IMR-90 (cell line): Measurements from ENCODE around the gene PRELP. TPM values are rescaled to one million over a fixed set of nuclear protein-coding genes. Genes with fewer than 3 reads are reported as not detected.

Source experiments
- ATAC-seq: fragments of 200-7000 bp; cut with Tn5 transposase; 2 replicates; pipeline ENCODE4 v1.9.1; 2020; ENCODE audit warnings: low read depth, mild to moderate bottlenecking, moderate library complexity
- BruUV-seq: library from RNA; stranded (reverse); fragments of 400-500 nt; replicated peaks from 2 replicates; lab custom pipeline; 2021; lab: Mats Ljungman, UMichigan
- CTCF ChIA-PET: fragments of 300-600 bp; formaldehyde crosslinking; extraction: SDS; loops from one replicate; lab custom pipeline; 2021; ENCODE audit warnings: antibody characterized with exemption; lab: Yijun Ruan, JAX
- POLR2A ChIA-PET: fragments of 300-600 bp; sonication (Branson Sonifier 250); formaldehyde crosslinking; loops from one replicate; lab custom pipeline; 2022; ENCODE audit warnings: antibody characterized with exemption; ENCODE audit not compliant: unreplicated experiment; lab: Charles Lee
- DNase-seq: peaks from one replicate; pipeline ENCODE4 v3.0.0; 2013
- H2AFZ ChIP-seq: replicated peaks from 2 replicates; pipeline ENCODE3; 2013; ENCODE audit warnings: low read length, mild to moderate bottlenecking; ENCODE audit not compliant: poor library complexity
- H2AK5ac ChIP-seq: 2 replicates; pipeline ENCODE4 v1.6.1; 2013; ENCODE audit warnings: low read depth, low read length, inconsistent platforms
- H2AK9ac ChIP-seq: replicated peaks from 2 replicates; pipeline ENCODE3; 2013; ENCODE audit warnings: mild to moderate bottlenecking, low read depth, low read length, moderate library complexity; ENCODE audit not compliant: poor library complexity
- H2BK120ac ChIP-seq: 2 replicates; pipeline ENCODE4 v1.6.1; 2013; ENCODE audit warnings: low read depth, low read length, inconsistent platforms
- H2BK15ac ChIP-seq: 3 replicates; pipeline ENCODE4 v1.6.1; 2013; ENCODE audit warnings: low read depth, low read length, inconsistent platforms
- H2BK20ac ChIP-seq: 2 replicates; pipeline ENCODE4 v1.6.1; 2013; ENCODE audit warnings: low read depth, mild to moderate bottlenecking, inconsistent platforms, low read length, moderate library complexity
- H2BK5ac ChIP-seq: 2 replicates; pipeline ENCODE4 v1.6.1; 2013; ENCODE audit warnings: mild to moderate bottlenecking, low read depth, low read length, inconsistent platforms; ENCODE audit not compliant: poor library complexity, severe bottlenecking
- H3K14ac ChIP-seq: replicated peaks from 2 replicates; pipeline ENCODE4 v1.6.1; 2013; ENCODE audit warnings: low read depth, low read length, inconsistent platforms
- H3K18ac ChIP-seq: 2 replicates; pipeline ENCODE4 v1.6.1; 2013; ENCODE audit warnings: low read depth, low read length, control low read depth
- H3K23ac ChIP-seq: 2 replicates; pipeline ENCODE4 v1.6.1; 2013; ENCODE audit warnings: low read depth, low read length, inconsistent platforms
- H3K27ac ChIP-seq: 2 replicates; pipeline ENCODE4 v1.5.1; 2013; ENCODE audit warnings: mild to moderate bottlenecking, control low read depth, low read length; ENCODE audit not compliant: insufficient read depth
- H3K27me3 ChIP-seq: 2 replicates; pipeline ENCODE4 v1.6.1; 2013; ENCODE audit warnings: low read length; ENCODE audit not compliant: control insufficient read depth, insufficient read depth
- H3K36me3 ChIP-seq: 2 replicates; pipeline ENCODE4 v1.6.1; 2013; ENCODE audit warnings: low read length, mixed read lengths; ENCODE audit not compliant: control insufficient read depth, insufficient read depth
- H3K4ac ChIP-seq: 2 replicates; pipeline ENCODE4 v1.6.1; 2013; ENCODE audit warnings: low read depth, low read length, inconsistent platforms
- H3K4me1 ChIP-seq: 2 replicates; pipeline ENCODE4 v1.6.1; 2013; ENCODE audit warnings: low read length, mixed read lengths; ENCODE audit not compliant: control insufficient read depth, insufficient read depth
- H3K4me2 ChIP-seq: 2 replicates; pipeline ENCODE4 v1.6.1; 2013; ENCODE audit warnings: low read depth, mild to moderate bottlenecking, control low read depth, low read length, moderate library complexity
- H3K4me3 ChIP-seq: 2 replicates; pipeline ENCODE4 v1.5.1; 2013; ENCODE audit warnings: low read depth, mild to moderate bottlenecking, control low read depth, low read length, moderate library complexity; ENCODE audit not compliant: insufficient read depth
- H3K56ac ChIP-seq: 2 replicates; pipeline ENCODE4 v1.6.1; 2013; ENCODE audit warnings: low read length, inconsistent platforms; ENCODE audit not compliant: insufficient read depth; ENCODE audit errors: extremely low read depth
- H3K79me1 ChIP-seq, 2 experiments: 2 replicates each; pipeline ENCODE4 v1.6.1; 2013; ENCODE audit warnings: low read length in 2 of 2, inconsistent platforms in 1 of 2, low read depth in 1 of 2
- H3K9ac ChIP-seq: 2 replicates; pipeline ENCODE4 v1.6.1; 2013; ENCODE audit warnings: low read depth, low read length, control low read depth
- H3K9me1 ChIP-seq: 2 replicates; pipeline ENCODE4 v1.6.1; 2013; ENCODE audit warnings: low read length, inconsistent platforms; ENCODE audit not compliant: insufficient read depth
- H3K9me3 ChIP-seq: 2 replicates; pipeline ENCODE4 v1.6.1; 2013; ENCODE audit warnings: low read length; ENCODE audit not compliant: control insufficient read depth, insufficient read depth
- H4K20me1 ChIP-seq: 2 replicates; pipeline ENCODE4 v1.6.1; 2013; ENCODE audit warnings: low read length, inconsistent platforms; ENCODE audit not compliant: insufficient read depth
- H4K5ac ChIP-seq: 2 replicates; pipeline ENCODE4 v1.6.1; 2013; ENCODE audit warnings: mild to moderate bottlenecking, low read depth, low read length, control low read depth
- H4K8ac ChIP-seq, 2 experiments: 2 replicates each; pipeline ENCODE4 v1.6.1; 2013; ENCODE audit warnings: low read depth in 2 of 2, low read length in 2 of 2, control low read depth in 1 of 2, inconsistent platforms in 1 of 2
- H4K91ac ChIP-seq: 2 replicates; pipeline ENCODE4 v1.6.1; 2013; ENCODE audit warnings: low read depth, low read length, inconsistent platforms; ENCODE audit not compliant: insufficient read depth
- BHLHE40 ChIP-seq: fragments of 150-350 bp; IDR thresholded peaks from 2 replicates; pipeline ENCODE4 v1.6.1; 2016; ENCODE audit warnings: mild to moderate bottlenecking, low read depth, low read length
- CEBPB ChIP-seq: IDR thresholded peaks from 2 replicates; pipeline ENCODE4 v1.6.1; 2012; ENCODE audit warnings: low read depth, low read length, improper control_type of control experiment
- CHD1 ChIP-seq: IDR thresholded peaks from 2 replicates; pipeline ENCODE4 v1.6.1; 2012; ENCODE audit warnings: low read depth, low read length, improper control_type of control experiment
- MAFK ChIP-seq: IDR thresholded peaks from 2 replicates; pipeline ENCODE4 v1.6.1; 2012; ENCODE audit warnings: low read depth, low read length, improper control_type of control experiment
- MAZ ChIP-seq: IDR thresholded peaks from 2 replicates; pipeline ENCODE4 v1.6.1; 2012; ENCODE audit warnings: low read depth, mild to moderate bottlenecking, low read length, improper control_type of control experiment, moderate library complexity, borderline replicate concordance
- MXI1 ChIP-seq: IDR thresholded peaks from 2 replicates; pipeline ENCODE4 v1.6.1; 2012; ENCODE audit warnings: low read depth, mild to moderate bottlenecking, low read length, moderate library complexity, borderline replicate concordance
- POLR2A ChIP-seq: IDR thresholded peaks from 2 replicates; pipeline ENCODE4 v1.6.1; 2012; ENCODE audit warnings: mild to moderate bottlenecking, low read depth, low read length
- RCOR1 ChIP-seq: IDR thresholded peaks from 2 replicates; pipeline ENCODE4 v1.6.1; 2012; ENCODE audit warnings: mild to moderate bottlenecking, low read length, improper control_type of control experiment; ENCODE audit not compliant: insufficient replicate concordance
- RFX5 ChIP-seq: IDR thresholded peaks from 2 replicates; pipeline ENCODE4 v1.8.0; 2012; ENCODE audit warnings: low read depth, mild to moderate bottlenecking, low read length, moderate library complexity
- SMC3 ChIP-seq: fragments of 150-350 bp; IDR thresholded peaks from 2 replicates; pipeline ENCODE4 v1.6.1; 2016; ENCODE audit warnings: low read depth, mild to moderate bottlenecking, antibody characterized with exemption, low read length, moderate library complexity
- WGBS, 2 experiments: methylation state at CpG; one replicate each; pipeline versions ENCODE4 v1.1.5 to v1.1.7; 2013; ENCODE audit warnings: missing lambda C conversion rate in 2 of 2; ENCODE audit not compliant: insufficient read length in 1 of 2; ENCODE audit errors: extremely low coverage in 2 of 2; 5-methylcytosine and 5-hydroxymethylcytosine counted together
- dilution Hi-C: fragments of 300-500 bp; cut with HindIII; formaldehyde crosslinking; loops from one replicate; pipeline ENCODE4 v1.14.3; 2018; ENCODE audit warnings: low sequenced_read_pairs; ENCODE audit not compliant: unreplicated experiment
- in situ Hi-C: fragments of 300-500 bp; cut with MboI; formaldehyde crosslinking; loops from 3 replicates; pipeline ENCODE4 v1.14.3; 2019; ENCODE audit warnings: low sequenced_read_pairs, inconsistent platforms, mixed read lengths
- intact Hi-C: fragments of 100-400 bp; cut with micrococcal nuclease; formaldehyde crosslinking; loops from 2 replicates; pipeline ENCODE4 v1.10.0; 2022
- polyA plus RNA-seq, 3 experiments: library from polyadenylated mRNA; depleted of rRNA; stranded (reverse); fragments of >200 nt; gene quantifications; 2 replicates each; pipeline ENCODE4 v1.2.3, GENCODE V29; 2012; ENCODE audit warnings: low replicate concordance in 1 of 3
- total RNA-seq: library from RNA; depleted of rRNA; stranded (reverse); fragments of >200 nt; gene quantifications from 2 replicates; pipeline ENCODE4 v1.2.3, GENCODE V29; 2012
- TF ChIP-seq, protein P1 (sequence below): fragments of 150-350 bp; IDR thresholded peaks from 2 replicates; pipeline ENCODE4 v1.6.1; 2016; ENCODE audit warnings: low read depth, mild to moderate bottlenecking, low read length, moderate library complexity, borderline replicate concordance
- TF ChIP-seq, protein P2 (sequence below): fragments of 150-350 bp; IDR thresholded peaks from 2 replicates; pipeline ENCODE4 v1.6.1; 2017; ENCODE audit warnings: mild to moderate bottlenecking, antibody characterized with exemption, low read length, low read depth

The PRELP gene
- total and polyA plus RNA-seq, 2 of the 4 experiments (the other 2 are of a cell fraction), result 0.56 TPM; not detected in 1

- TF ChIP-seq RCOR1 (no peak), POLR2A (no peak)
Observed at GRCh38 chr1:203480525-203481084, 5.0 kb downstream of the PRELP start (continued).

GRCh38 chr1:203481196-203481595 is 5.6 kb downstream of the PRELP start:
- in situ Hi-C loops (no loop called here), dilution Hi-C loops (no loop called here), intact Hi-C loops (loop anchor here (10.0 kb wide), 1 partner anchor 446 kb away; no protein-coding TSS in a partner anchor)
- peak overlapping the region; percentile 41 to 64; a peak in 3 of 4 replicates for H4K8ac ChIP-seq
- peaks cover 12% of the 10 kb centered on the region for H3K9me1 ChIP-seq
- DNase-seq, result no peak
- peaks cover 18% of the 10 kb centered on the region for H3K4me1 ChIP-seq
- H2AK5ac ChIP-seq, result peak overlapping the region; percentile 98; the same call in 1 of the 2 replicates
- peak overlapping the region; percentile 85 for H3K14ac ChIP-seq
- H3K27ac ChIP-seq, result peak overlapping the region; percentile 82
- ChIA-PET CTCF (interaction anchor here (1.2 kb wide), 1 partner anchor 138 kb away, joined by 3 read pairs; no protein-coding TSS in a partner anchor), POLR2A (no interaction called here)
- H3K36me3 ChIP-seq, result no peaks in the 10 kb centered on the region
- peak overlapping the region; percentile 79 for H2BK20ac ChIP-seq
- peak overlapping the region; percentile 81 for H3K18ac ChIP-seq
- H4K91ac ChIP-seq, result peak overlapping the region; percentile 82
- ATAC-seq, result no peak
- H2BK5ac ChIP-seq, result peak overlapping the region; percentile 68
- no peak overlapping the region for H3K4me3 ChIP-seq
- no peaks in the 10 kb centered on the region for H3K9me3 ChIP-seq
- H4K20me1 ChIP-seq, result no peaks in the 10 kb centered on the region
- H3K56ac ChIP-seq, result peak overlapping the region; percentile 26; the same call in 1 of the 2 replicates
- H3K4me2 ChIP-seq, result peak overlapping the region; percentile 1; the same call in 1 of the 2 replicates
- H3K79me1 ChIP-seq, result no peaks in the 10 kb centered on the region; a peak in 1 of 4 replicates
- peak overlapping the region; percentile 25 for H2AFZ ChIP-seq
- peak overlapping the region; percentile 67 for H4K5ac ChIP-seq
- H3K23ac ChIP-seq, result peak overlapping the region; percentile 90
- no TSS peak for BruUV-seq
- no CpG with 5 or more reads among the region's 1 CpG for WGBS, 2 experiments
- peak overlapping the region; percentile 22 for H2AK9ac ChIP-seq
- peak overlapping the region; percentile 88 for H3K4ac ChIP-seq
- H3K9ac ChIP-seq, result 0 out of 2 replicates have a peak overlapping the region, but pooled peaks have one; percentile 2
- 0 out of 2 replicates have a peak, but pooled peaks cover 2% of the 10 kb centered on the region for H3K27me3 ChIP-seq
- H2BK15ac ChIP-seq, result peak overlapping the region; percentile 92; the same call in 2 of the 3 replicates
- peak overlapping the region; percentile 86 for H2BK120ac ChIP-seq
- no peak for TF ChIP-seq MXI1
- TF ChIP-seq, protein P1, sequence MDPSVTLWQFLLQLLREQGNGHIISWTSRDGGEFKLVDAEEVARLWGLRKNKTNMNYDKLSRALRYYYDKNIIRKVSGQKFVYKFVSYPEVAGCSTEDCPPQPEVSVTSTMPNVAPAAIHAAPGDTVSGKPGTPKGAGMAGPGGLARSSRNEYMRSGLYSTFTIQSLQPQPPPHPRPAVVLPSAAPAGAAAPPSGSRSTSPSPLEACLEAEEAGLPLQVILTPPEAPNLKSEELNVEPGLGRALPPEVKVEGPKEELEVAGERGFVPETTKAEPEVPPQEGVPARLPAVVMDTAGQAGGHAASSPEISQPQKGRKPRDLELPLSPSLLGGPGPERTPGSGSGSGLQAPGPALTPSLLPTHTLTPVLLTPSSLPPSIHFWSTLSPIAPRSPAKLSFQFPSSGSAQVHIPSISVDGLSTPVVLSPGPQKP, result no peak
- TF ChIP-seq, protein P2, sequence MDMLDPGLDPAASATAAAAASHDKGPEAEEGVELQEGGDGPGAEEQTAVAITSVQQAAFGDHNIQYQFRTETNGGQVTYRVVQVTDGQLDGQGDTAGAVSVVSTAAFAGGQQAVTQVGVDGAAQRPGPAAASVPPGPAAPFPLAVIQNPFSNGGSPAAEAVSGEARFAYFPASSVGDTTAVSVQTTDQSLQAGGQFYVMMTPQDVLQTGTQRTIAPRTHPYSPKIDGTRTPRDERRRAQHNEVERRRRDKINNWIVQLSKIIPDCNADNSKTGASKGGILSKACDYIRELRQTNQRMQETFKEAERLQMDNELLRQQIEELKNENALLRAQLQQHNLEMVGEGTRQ, result no peak
- TF ChIP-seq CEBPB, result no peak
- TF ChIP-seq MAZ, result no peak
- no peak for TF ChIP-seq POLR2A
- no peak for TF ChIP-seq BHLHE40
- no peak for TF ChIP-seq MAFK
- TF ChIP-seq SMC3, result no peak
- TF ChIP-seq CHD1, result no peak
- no peak for TF ChIP-seq RFX5
